NCI-H82 treated with DMSO at 0.1 percent for 48 hours (cell line): ENCODE results near the gene F9.
"Not testable (repeated sequence)": the region's sequence is repeated elsewhere in the genome, so short reads cannot be mapped to it uniquely, and the experiment has no call there.

Experiments used
- DNase-seq: peaks from one replicate; lab custom pipeline; 2025; ENCODE audit not compliant: unreplicated experiment; lab: John Stamatoyannopoulos, UW

F9 gene

DNA sequence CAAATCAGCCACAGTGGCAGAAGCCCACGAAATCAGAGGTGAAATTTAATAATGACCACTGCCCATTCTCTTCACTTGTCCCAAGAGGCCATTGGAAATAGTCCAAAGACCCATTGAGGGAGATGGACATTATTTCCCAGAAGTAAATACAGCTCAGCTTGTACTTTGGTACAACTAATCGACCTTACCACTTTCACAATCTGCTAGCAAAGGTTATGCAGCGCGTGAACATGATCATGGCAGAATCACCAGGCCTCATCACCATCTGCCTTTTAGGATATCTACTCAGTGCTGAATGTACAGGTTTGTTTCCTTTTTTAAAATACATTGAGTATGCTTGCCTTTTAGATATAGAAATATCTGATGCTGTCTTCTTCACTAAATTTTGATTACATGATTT, at the start of gene F9:
Gene F9 (plus strand): TSS at position 190 of the 400 bp plus-strand sequence. CDS start 26 bp downstream, at position 216.
- no peak for DNase-seq

DNA sequence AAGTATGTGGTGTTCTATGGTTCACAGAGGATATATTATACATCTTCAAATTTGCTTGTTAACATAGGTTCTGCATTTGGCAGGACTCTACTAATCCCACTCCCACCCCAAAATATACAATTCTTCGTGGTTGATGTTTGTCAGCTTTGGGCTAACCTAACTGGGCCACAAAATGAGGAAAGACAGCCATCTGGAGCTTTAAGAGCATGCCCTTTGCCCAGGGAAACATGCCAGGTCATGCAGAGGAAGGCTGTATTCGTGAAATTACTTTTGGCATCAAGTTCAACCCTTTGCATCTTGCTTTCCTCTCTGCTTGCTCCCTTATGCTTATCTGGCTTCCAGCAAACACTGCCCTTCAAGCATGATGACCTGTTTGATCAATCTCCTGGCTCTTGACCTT, 46.8 kb upstream of the F9 start:
- DNase-seq = no peak

DNA sequence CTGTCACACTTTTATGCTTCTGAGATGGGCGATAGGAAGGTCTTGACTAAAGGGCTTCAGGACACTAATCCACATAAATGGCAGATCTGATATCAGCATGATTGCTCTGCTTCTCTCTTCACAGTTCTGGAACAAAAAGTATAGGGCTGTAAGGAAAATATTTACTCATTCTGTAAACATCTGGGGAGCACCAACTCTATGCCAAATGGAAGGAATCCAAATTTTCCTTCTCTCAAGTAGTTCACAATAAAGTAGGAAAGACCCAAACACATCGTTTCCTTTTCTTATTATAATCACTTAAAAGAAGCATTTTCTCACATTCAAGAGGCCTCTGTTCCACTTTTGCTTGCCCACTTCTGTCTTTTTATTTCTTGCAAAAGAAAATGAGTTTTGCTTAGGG, 45.9 kb upstream of the F9 start:
- DNase-seq = no peak

GRCh38 chrX:139495324-139495723, 35.2 kb upstream of the F9 start:
- DNase-seq = no peak

DNA sequence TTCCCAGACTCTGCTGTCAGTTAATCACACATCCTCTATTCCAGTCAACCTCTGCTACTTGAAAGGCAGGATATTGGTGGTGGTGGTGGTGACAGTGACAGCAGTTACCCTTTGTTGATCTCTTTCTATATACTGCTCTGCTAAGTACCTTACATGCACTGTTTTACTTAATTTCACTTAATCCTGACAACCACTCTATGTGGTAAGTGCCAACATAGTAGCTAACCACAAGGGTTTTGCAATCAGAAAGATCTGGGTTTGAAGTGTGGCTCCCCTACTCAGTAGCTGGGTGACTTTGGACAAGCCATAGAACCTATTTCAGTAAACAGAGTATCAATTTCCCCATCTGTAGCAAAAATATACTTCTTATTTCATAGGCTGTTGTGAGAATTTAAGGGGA, 24.2 kb upstream of the F9 start:
- DNase-seq = no peak

- DNase-seq = no peak
Measured at GRCh38 chrX:139508099-139508498, 22.4 kb upstream of the F9 start.

GRCh38 chrX:139518475-139518874, 12.1 kb upstream of the F9 start:
- DNase-seq = no peak

DNA sequence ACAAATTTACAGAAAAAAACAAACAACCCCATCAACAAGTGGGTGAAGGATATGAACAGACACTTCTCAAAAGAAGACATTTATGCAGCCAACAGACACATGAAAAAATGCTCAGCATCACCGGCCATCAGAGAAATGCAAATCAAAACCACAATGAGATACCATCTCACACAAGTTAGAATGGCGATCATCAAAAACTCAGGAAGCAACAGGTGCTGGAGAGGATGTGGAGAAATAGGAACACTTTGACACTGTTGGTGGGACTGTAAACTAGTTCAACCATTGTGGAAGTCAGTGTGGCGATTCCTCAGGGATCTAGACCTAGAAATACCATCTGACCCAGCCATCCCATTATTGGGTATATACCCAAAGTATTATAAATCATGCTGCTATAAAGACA, 1.7 kb upstream of the F9 start:
- not testable (repeated sequence) for DNase-seq

DNA sequence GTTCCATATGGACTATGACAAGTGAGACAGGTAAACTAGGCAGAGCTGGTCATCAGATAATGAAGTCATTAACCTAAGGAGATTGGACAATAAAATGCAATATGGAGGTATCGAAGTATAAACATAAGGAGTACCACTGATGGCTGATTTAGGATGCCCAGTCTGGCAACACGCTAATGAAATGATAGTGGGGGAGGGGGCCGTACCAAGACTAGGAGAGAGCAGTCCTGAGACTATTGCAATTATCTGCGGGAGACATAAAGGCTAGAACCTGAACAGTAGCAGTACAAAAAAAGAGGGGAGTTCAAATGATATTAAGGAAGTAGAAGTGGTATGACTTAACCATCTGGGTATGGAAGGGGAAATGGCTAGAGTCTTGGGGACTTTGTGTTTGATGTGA, 2.3 kb downstream of the F9 start:
- no peak for DNase-seq

- no peak for DNase-seq
Measured at GRCh38 chrX:139533444-139533843, 2.9 kb downstream of the F9 start.

DNA sequence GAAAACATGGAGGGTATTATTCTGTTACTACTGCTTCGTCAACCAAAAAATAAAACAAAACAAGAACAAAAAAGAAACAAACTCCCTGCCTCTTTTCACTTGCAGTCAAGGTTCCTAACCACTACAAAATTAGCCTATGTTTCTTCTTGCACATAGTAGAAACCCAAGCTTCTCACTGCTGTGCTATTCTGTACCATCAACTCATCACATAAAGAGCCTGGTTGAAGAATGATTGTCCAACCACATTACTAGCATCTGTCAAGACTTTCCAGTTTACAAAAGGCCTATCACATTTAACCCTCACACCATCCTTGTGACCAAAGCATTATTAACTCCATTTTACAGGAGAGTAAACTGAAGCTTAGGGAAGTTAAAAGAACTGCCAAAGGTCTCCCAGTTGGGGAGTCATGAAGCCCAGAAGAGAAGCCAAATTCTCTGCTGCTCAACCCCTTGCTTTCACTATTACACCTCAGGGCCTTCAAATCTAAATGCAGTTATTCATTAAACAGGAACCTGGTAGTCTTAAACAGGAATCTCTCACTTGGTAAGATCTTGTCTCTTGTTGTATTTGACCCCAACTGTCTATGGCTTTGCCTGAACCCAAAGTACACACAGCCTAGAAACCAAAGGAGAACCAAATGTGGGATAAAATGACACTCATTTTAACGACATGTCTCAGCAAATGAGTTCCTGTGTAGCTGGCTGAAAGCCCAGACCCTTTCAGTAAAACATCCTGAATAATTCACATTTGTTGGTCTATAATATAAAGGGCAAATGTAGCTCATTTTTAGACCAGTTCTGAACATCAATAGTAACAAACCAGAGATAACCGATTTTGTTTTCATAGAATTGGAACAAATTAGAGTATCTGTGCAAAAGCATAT, 8.6 kb downstream of the F9 start:
- DNase-seq = no peak

DNA sequence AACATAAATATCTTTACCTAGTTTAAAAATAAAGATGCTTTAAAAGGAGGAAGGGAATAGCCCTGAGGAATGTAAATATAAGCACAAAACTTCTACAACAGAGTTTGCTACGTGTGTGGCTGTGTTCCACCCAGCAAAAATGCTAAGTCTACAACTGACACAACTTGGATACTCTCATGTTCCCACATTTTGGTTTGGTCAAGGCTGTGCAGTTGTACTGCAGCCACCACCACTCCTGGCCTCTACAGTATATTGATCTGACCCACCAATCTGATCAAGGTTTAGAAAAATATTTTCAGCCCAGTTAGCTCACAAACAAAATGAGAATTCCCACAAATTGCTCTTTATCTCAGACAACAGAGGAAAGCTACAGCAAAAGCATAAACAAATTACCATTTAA, 12.1 kb downstream of the F9 start:
- no peak for DNase-seq

DNA sequence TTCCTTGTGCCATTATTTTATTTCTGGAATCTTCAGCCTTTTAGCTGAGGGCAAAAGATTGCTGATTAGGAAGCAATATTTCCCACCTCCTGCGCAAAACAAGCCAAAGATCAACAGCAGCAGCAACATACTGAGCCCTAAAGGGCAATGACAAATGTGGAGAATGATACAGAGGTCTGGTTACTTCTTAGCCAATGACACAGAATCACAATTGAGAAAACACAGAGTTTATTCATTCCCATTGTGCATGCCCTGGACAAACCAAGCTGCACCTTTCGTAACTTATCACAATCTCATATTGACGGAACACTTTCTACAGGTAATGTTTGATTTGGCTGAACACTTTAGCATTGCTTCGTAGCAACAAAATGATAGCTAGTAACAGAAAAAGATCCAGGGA, 13.4 kb downstream of the F9 start:
- DNase-seq = no peak

DNA sequence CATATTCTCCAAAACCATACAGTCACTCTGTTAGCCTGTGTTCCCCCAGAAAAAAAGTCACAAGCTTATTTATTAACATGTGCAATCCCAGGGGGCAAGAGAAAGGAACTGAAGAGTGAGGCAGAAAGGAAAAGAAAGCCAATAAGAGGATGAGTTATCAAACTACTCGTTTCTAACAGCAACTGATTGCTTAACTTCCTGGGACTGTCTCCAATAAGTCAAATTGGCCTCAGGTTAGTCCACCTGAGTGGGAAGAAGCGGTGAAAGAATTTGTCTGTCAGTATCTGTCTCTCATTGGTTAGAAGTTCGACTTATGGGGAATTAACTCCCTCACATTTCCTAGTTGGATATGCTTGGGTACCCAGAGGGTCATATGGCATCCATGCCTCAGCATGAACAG, 14.1 kb downstream of the F9 start:
- DNase-seq = no peak

DNA sequence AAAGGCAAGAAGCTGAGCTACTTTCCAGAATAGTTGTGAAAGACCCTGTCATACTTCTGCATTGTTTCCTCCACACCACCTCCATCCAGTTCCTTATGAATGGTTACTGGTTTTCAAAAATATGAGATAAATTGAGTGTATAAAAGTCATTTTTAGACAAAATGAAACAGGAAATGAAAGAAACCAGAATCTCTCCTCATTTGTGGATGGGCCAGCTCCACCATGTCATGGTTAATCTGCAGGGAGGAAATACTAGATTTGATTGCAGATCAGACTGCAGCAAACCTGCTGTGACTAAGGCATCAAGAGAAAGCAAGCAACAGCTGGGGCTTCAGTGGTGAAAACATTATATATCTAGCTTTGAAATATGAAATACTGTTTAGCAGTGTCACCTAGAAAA, 23.8 kb downstream of the F9 start:
- DNase-seq = no peak

GRCh38 chrX:139554991-139555675, 24.6 kb downstream of the F9 start:
- no peak for DNase-seq

DNA sequence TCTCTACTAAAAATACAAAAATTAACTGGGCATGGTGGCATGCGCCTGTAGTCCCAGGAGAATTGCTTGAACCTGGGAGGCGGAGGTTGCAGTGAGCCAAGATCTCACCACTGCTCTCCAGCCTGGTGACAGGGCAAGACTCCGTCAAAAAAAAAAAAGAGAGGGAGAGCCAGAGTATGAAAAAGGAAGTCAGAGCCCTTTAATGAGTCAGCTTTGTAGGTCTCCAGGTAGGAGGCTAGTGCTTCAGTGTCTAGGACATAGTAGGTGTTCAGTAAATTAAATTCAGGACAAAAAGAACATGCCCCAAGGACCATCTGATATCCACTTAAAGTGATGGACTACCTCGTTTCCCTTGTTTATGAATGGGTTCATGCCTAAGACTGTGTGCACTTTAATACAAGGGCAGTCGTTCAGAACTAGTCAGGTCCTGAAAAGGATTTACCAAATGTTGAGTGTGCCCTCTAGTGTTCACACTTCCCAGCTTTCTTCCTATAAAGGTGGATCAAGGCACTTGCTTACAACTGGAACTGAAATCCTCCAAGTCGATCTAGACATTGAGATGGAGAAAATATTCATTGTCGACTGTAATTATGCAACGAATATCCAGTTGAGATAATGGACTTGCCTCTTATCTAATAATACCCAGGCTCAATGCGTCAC, 29.0 kb downstream of the F9 start:
- DNase-seq = peak; percentile 6

DNA sequence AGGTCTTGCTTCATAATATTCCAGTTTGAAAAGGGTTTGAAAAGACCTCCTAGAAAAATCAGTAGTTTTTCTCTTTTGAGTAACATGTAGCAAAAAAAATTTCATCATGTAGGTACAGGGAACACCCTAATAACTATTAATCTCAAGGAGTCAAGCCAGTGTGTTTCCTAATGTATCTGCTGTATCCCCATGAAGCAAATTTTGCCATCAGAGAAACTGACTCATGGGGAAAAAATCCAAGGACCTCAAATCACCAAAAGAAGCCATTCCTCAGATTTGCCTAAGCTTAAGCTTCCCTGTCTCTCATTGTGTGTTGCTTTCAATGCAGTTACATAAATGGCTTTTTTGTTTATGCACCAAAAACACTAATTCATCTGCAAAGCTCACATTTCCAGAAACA, 29.7 kb downstream of the F9 start:
- no peak for DNase-seq

GRCh38 chrX:139563251-139563650, 32.7 kb downstream of the F9 start:
- DNase-seq = no peak

- no peak for DNase-seq
Measured at GRCh38 chrX:139566981-139567380, 36.4 kb downstream of the F9 start.

- DNase-seq = no peak
Measured at GRCh38 chrX:139581068-139581467, 50.5 kb downstream of the F9 start.

DNA sequence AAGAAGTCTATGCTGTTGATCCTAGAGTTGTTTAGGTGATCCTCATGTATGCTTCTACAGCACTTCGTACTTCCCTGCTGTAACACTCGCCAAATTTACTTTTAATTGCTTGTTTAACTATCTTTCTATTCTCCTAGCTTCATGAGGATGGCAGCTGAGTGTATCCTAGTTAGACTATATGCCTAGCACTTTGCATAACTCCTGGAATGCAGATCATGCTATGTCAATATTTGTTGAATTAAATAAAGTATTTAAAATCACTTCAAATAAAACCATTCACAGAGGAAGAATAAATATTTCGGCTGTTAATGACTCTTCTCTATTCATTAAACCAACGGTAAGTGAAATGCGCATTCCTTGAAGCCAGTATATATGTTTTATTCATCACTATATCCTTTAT, 55.1 kb downstream of the F9 start:
- DNase-seq = no peak
